HUES48 (cell line): ENCODE measurements around the gene RBMS3.
A peak's percentile ranks its signal among the peaks of the same experiment; 100 is the strongest.

ENCODE experiments used
- H3K27ac ChIP-seq: one replicate; pipeline ENCODE4 v1.7.0; 2013; ENCODE audit warnings: low read depth, low read length, inconsistent platforms
- H3K27me3 ChIP-seq: 2 replicates; pipeline ENCODE4 v1.6.1; 2013; ENCODE audit warnings: mild to moderate bottlenecking, low read length; ENCODE audit not compliant: control insufficient read depth, insufficient read depth
- H3K36me3 ChIP-seq: 2 replicates; pipeline ENCODE4 v1.6.1; 2013; ENCODE audit warnings: low read length; ENCODE audit not compliant: control insufficient read depth, insufficient read depth
- H3K4me1 ChIP-seq: 2 replicates; pipeline ENCODE4 v1.6.1; 2013; ENCODE audit warnings: mild to moderate bottlenecking, low read length; ENCODE audit not compliant: control insufficient read depth, insufficient read depth
- H3K4me3 ChIP-seq: 2 replicates; pipeline ENCODE4 v1.5.1; 2013; ENCODE audit warnings: mild to moderate bottlenecking, low read depth, low read length
- H3K9ac ChIP-seq: 2 replicates; pipeline ENCODE4 v1.6.1; 2013; ENCODE audit warnings: mild to moderate bottlenecking, low read depth, low read length, moderate library complexity
- H3K9me3 ChIP-seq: 2 replicates; pipeline ENCODE4 v1.6.1; 2013; ENCODE audit warnings: low read length; ENCODE audit not compliant: control insufficient read depth, insufficient read depth

The RBMS3 gene

DNA sequence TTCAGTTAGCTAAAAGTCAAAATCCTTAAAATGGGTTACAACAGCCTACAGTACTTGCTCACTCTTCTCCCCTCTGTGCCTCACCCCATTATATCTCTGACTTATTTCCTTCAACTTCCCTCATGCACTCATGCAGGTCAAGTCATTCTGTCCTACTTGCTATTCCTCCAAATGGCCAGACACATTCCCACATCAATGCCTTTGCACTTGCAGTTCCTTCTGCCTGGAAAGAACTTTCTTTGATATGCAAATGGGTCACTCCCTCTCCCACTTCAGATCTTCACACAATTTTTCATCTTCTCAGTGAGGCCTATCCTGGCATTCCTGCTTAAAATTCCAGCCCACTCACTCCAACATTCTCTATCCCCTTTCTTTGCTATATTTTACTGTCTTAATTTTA lies 778.4 kb downstream of the RBMS3 start:
- peaks cover 5% of the 10 kb centered on the region; the same call in 1 of the 2 replicates for H3K4me1 ChIP-seq
- no peaks in the 10 kb centered on the region for H3K36me3 ChIP-seq
- no peaks in the 10 kb centered on the region for H3K27me3 ChIP-seq
- no peak overlapping the region for H3K4me3 ChIP-seq
- H3K9ac ChIP-seq, result no peak overlapping the region
- H3K9me3 ChIP-seq, result no peaks in the 10 kb centered on the region
- peak overlapping the region; percentile 47 for H3K27ac ChIP-seq
